Endothelial cell of umbilical vein (primary cell): ENCODE results near the gene IQGAP2.

Experiments used
- FOS ChIP-seq: IDR thresholded peaks from 2 replicates; pipeline ENCODE4 v1.6.1; 2011; ENCODE audit warnings: mild to moderate bottlenecking, low read length, moderate library complexity, borderline replicate concordance; ENCODE audit not compliant: insufficient read depth
- POLR2AphosphoS5 ChIP-seq: IDR thresholded peaks from 2 replicates; pipeline ENCODE4 v1.6.1; 2012; ENCODE audit warnings: low read depth, mild to moderate bottlenecking, control low read depth, low read length, moderate library complexity; ENCODE audit not compliant: insufficient read depth
- TF ChIP-seq, protein P1 (sequence below), 2 donors: IDR thresholded peaks; 1 replicate in 1 of 2; 2 replicates in 1 of 2; pipeline ENCODE4 v1.5.1; 2011; ENCODE audit warnings: low read length in 2 of 2, mild to moderate bottlenecking in 2 of 2, moderate library complexity in 2 of 2, control low read depth in 1 of 2, inconsistent platforms in 1 of 2, low read depth in 1 of 2; ENCODE audit not compliant: insufficient read depth in 1 of 2; ENCODE audit errors: extremely low read depth in 1 of 2

DNA sequence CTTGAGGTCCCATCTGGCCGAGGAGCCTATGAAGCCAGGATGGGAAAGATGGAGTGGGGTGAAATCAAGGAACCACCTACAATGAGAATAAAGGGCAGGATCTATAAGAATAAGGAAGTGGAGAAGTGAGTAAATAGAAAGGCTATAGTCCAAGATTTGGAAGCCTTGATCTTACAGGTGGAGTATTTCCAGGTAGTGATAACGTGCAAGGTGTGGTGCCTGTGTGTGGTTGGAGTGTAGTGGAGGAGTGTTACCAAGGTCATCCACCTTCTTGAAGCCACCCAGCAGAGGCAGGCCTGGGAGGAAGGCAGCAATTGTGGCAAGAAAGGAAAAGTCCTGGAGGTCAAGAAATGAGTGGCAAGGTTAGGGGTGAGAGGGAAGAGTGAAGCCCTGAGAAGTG is 72.9 kb downstream of the IQGAP2 start:
- TF ChIP-seq, protein P1, sequence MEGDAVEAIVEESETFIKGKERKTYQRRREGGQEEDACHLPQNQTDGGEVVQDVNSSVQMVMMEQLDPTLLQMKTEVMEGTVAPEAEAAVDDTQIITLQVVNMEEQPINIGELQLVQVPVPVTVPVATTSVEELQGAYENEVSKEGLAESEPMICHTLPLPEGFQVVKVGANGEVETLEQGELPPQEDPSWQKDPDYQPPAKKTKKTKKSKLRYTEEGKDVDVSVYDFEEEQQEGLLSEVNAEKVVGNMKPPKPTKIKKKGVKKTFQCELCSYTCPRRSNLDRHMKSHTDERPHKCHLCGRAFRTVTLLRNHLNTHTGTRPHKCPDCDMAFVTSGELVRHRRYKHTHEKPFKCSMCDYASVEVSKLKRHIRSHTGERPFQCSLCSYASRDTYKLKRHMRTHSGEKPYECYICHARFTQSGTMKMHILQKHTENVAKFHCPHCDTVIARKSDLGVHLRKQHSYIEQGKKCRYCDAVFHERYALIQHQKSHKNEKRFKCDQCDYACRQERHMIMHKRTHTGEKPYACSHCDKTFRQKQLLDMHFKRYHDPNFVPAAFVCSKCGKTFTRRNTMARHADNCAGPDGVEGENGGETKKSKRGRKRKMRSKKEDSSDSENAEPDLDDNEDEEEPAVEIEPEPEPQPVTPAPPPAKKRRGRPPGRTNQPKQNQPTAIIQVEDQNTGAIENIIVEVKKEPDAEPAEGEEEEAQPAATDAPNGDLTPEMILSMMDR (IDR thresholded peaks at IDR 0.05; ENCODE audit: extremely low read depth in 1 of 2, insufficient read depth in 1 of 2, low read depth in 1 of 2, low read length in 2 of 2), result no peak
- TF ChIP-seq FOS, result no peak
- no peak for TF ChIP-seq POLR2AphosphoS5
